HG02763 (cell line): ENCODE results near the gene FAM20A.
"Not testable (repeated sequence)": the region's sequence is repeated elsewhere in the genome, so short reads cannot be mapped to it uniquely, and the experiment has no call there.

ENCODE experiments used
- ATAC-seq: cut with Tn5 transposase; IDR thresholded peaks from one replicate; pipeline ENCODE4 v1.9.1; 2021; ENCODE audit warnings: mild to moderate bottlenecking, moderate library complexity; ENCODE audit not compliant: unreplicated experiment

Gene FAM20A

DNA sequence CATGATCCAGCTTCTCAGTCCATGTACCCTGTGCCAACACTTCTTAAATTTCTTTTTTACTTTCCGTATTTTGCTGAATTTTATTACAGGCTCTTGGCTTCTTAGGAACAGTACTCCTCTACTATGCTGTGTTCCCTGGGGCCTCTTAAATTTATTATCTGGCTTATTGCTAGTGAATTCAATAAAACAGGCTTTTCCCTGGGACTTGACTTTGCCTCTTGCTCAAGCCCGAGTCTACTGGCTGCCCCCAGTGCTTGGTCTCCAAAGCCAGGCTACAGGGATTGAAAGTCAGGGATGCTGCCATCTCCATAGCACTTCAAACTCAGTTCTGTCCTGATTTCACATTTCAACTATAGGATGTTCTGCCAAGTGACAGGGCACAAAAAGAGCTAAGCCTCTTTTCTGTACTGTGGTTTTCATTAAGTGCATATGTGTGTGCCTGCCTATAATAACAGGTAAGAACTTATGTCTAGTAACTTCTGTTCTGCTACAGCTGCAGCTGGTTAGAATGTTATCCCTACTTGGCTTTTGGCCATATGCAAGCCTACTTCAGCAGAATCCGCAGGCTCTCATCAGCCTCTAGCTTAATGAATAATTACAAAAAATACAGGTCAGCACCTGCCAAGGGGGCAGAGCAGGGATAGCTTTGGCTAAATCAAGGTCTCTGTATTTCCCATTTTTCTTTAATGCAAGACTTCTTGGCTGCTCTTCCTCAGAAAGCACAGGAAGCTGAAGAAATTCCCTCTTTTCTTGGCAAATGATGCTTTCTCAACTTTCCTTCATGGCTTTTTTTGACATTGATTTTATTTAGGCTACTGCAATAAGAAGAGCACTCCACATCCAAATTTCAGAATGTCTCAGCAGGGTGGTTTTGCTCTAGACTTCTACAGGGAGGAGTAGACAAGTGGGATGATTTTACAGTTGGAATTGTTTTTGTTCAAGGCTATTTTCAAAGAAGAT is 8.2 kb downstream of the FAM20A start:
- no peak for ATAC-seq

GRCh38 chr17:68592009-68592408 is 9.2 kb downstream of the FAM20A start:
- ATAC-seq: no peak

- no peak for ATAC-seq
Observed at GRCh38 chr17:68591583-68591982, 9.6 kb downstream of the FAM20A start.

DNA sequence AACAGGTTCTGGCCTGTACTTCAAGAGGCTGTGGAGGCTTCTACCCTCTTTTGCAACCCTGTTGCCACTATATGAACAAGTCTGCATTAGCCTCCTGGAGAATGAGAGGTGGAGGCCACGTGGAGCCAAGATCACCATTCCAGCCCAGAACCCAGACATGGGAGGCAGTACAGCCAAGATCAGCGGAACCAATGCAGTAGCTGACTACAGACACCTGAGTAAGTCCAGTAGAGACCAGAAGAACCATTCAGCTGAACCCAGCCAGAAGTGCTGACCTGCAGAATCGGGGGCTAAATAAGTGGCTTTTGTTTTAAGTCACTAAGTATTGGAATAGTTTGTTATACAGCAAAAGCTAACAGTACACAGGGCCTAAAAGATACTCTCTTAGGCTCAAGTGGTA is 12.1 kb downstream of the FAM20A start:
- no peak for ATAC-seq

GRCh38 chr17:68588362-68588761 is 12.8 kb downstream of the FAM20A start:
- ATAC-seq: no peak

- no peak for ATAC-seq
Observed at GRCh38 chr17:68587847-68588246, 13.3 kb downstream of the FAM20A start.

DNA sequence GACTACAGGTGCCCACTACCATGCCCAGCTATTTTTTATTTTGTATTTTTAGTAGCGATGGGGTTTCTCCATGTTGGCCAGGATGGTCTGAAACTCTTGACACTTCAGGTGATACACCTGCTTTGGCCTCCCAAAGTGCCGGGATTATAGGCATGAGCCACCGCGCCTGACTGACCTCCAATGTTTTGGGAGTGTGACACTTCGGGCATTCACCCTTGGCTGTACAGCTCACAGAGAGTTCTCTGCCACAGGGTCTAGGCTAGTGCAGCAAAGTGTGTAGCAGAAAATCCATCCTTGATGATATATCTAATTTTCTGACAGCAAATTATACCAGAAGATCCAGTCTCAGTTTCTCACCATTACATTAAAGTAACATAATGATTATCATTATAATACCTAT is 14.1 kb downstream of the FAM20A start:
- ATAC-seq: no peak

DNA sequence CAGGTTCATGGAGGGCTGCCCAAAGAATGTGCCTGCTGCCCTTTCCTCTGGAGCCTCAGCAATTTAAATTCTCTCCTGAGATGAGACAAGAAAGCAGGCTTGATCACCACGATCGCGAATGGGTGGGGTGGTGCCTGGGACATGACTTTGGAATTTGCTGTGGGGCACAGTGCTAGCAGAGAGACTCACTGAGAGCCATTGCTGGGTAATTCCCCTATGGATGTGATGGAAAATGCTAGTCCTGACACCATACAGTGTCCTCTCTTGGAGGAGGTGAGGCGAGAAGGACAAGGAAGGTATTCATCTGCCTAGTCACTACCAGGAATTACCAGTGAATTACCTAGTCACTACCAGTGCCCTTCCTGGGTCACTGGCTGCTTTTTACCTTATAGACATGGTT is 15.5 kb downstream of the FAM20A start:
- ATAC-seq: no peak

- no peak for ATAC-seq
Observed at GRCh38 chr17:68584581-68585303, 16.4 kb downstream of the FAM20A start.

GRCh38 chr17:68582867-68583266 is 18.3 kb downstream of the FAM20A start:
- not testable (repeated sequence) for ATAC-seq

DNA sequence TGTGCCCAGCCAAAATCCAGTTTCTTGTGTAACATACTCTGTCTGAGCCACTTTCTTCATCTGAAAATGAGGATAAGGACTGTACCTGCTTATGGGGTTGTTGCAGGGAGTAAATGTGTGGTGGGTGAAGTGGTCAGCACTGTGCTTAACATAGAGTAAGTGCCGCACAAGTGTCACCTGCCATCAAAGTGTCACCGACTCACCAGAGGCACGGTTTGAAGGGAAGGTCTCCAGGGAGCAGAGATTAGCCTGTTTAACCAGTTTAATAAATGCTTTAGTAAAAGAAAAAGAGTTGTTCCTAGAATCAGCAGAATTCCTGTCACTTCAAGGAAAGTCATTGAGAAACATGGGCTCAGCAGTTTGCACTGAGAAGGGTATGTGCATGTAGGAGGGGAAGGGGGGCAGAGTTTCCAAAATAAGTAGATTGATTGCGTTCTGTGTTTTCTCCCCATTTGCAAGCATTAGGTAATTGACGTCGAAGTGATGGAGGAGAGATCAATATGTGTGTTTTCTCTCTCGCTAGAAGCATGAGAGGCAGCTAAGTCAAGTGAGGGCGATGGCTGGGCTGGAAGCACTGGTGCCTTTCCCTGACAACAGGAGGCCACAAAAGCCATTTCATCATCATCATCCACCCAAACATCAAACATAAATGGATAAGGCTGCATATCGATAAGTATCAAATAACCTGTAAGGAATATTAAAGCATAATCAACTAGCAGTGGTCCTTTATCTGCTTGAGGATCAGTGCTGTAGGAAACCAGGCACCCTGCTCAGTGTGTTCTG is 19.1 kb downstream of the FAM20A start:
- no peak for ATAC-seq

DNA sequence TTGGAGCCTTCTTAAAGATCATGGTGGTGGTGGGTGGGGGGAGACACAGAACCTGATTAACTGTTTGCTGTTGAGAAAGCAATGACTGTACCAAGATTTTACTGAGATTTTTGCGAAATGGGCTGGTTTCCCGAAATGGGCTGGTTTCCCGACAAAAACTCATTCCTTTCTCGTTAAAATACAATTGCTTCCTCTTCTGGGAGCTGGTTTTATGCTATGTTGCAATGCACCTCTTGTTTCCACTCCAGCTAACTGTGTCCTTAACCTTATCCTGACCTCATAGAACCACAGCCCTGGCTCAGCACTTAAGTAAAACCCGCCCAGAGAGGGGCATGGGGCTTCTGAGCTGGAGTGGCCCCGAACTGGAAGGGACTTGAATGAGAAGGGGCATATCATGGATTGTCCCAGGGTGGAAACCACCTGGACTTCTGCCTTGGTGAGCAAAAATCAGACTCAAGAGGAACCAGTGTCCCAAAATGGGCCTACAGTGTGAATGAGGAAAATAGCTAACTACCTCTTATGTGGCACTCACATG is 20.9 kb downstream of the FAM20A start:
- no peak for ATAC-seq

- ATAC-seq: no peak
Observed at GRCh38 chr17:68579194-68579927, 21.8 kb downstream of the FAM20A start.

- ATAC-seq: no peak
Observed at GRCh38 chr17:68578236-68578635, 22.9 kb downstream of the FAM20A start.

DNA sequence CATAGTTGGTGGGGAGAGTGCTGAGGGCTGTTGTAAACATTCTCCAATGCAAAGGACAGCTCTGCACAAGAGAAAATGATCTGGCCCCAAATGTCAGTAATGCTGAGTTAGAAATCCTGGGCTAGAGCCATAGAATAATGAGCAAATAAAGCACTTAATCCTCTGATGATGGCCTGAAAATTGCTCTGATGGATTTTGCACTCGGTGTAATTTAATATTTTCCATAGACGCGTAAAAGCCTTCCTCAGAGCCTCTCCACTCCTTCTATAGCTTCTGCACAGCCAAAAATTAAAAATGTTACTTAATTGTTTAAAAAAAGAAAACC is 23.7 kb downstream of the FAM20A start:
- no peak for ATAC-seq

DNA sequence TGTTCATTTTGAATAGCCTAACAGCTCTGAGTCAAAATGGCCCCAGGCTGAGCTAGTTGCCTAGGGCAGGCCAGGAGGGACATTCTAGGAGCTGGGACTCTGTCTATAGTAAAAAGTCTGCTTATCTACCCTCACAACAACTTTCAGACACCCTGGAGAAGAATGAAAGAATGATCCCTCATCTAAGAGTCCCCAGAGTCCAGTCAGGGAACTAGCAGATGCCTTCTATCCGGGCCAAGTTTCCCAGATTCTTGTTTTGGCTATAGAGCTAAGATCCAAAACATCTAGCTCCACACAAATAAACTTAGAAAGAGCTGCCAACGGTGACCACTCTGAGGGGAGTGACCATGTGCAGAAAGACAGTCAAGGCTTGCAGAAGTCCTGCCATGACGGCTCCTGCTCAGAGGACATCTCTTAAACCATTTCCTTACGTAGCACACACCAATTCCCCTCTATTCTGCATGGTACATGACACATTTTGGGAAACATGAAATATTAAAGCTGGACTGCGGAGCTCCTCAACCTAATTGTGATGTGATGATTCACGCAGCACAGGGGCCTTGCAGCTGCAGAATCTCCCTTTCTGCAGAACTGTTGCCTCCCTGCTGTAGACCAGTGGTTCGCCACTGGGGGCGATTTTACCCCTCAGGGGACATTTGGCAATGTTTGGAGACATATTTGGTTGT is 24.2 kb downstream of the FAM20A start:
- ATAC-seq: no peak

GRCh38 chr17:68576137-68576536 is 25.0 kb downstream of the FAM20A start:
- ATAC-seq: no peak

DNA sequence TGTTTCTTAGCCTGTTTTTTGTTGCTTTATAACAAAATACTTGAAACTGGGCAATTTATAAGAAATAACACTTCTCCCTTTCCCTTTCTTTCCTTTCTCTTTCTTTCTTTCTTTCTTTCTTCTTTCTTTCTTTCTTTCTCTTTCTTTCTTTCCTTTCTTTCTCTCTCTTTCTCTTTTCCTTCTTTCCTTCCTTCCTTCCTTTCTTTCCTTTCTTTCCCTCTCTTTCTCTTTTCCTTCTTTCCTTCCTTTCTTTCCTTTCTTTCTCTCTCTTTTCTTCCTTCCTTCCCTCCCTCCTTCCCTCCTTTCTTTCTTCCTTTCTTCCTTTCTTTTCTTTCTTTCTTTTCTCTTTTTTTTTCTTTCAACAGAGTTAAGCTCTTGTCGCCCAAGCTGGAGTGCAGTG is 27.8 kb downstream of the FAM20A start:
- no peak for ATAC-seq

DNA sequence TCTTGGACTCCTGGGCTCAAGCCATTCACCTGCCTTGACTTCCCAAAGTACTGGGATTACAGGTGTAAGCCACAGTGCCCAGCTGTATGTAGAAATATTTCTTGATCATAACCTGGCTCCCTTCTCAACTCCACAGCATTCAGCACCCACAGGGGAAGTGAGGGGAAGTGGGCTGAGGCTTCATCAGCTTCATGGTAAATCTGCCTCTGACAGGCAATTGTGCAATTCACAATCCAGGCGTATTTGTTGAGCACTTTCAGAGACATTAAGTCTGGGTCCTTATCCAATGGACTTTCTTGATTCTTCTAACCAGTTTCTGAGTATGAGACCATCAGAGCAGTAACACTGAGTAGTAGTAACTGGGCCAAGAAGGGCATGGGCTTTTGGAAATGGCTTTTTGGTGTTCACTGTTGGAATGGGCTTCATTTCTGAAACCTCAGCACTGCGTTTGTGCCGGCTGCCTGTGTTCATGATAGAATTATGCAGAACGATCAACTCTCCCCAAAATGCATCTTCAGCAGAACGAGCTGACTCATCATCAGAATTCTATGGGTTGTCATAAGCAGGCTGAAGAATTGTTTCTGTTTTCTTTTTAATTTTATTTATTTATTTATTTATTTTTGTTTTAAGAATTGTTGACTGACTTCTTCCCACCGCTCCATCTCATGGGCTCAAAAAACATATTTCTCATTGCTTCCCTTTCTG is 28.9 kb downstream of the FAM20A start:
- ATAC-seq: no peak
